Stimulated activated effector memory CD8-positive, alpha-beta T cell treated with anti-CD3 and anti-CD28 coated beads, Interleukin-12 subunit alpha, Interleukin-12 subunit beta, amount 100 ng/mL, for 72 hours (primary cell): ENCODE data around the gene PPP1R14D.
A peak's percentile ranks its signal among the peaks of the same experiment; 100 is the strongest.
"Not testable (repeated sequence)": the region's sequence is repeated elsewhere in the genome, so short reads cannot be mapped to it uniquely, and the experiment has no call there.

Experiments
- ATAC-seq: fragments of 150-1000 bp; cut with Tn5 transposase; 2 replicates; pipeline ENCODE4 v1.10.0; 2021
- DNase-seq, 2 donors: peaks; one replicate each; pipeline ENCODE4 v3.0.0; 2021 to 2022; ENCODE audit warnings: low spot score in 2 of 2
- H3K27ac Mint-ChIP-seq: one replicate; pipeline ENCODE4 v1.8.0; 2022; ENCODE audit warnings: mild to moderate bottlenecking, mixed read lengths
- H3K36me3 Mint-ChIP-seq: one replicate; pipeline ENCODE4 v1.8.0; 2022; ENCODE audit warnings: mild to moderate bottlenecking, mixed read lengths
- H3K4me1 Mint-ChIP-seq: one replicate; pipeline ENCODE4 v1.8.0; 2022; ENCODE audit warnings: mixed read lengths
- H3K4me3 Mint-ChIP-seq: one replicate; pipeline ENCODE4 v1.8.0; 2022; ENCODE audit warnings: mild to moderate bottlenecking, mixed read lengths
- H3K9me3 Mint-ChIP-seq: one replicate; pipeline ENCODE4 v1.8.0; 2022; ENCODE audit warnings: mixed read lengths

Gene PPP1R14D

DNA sequence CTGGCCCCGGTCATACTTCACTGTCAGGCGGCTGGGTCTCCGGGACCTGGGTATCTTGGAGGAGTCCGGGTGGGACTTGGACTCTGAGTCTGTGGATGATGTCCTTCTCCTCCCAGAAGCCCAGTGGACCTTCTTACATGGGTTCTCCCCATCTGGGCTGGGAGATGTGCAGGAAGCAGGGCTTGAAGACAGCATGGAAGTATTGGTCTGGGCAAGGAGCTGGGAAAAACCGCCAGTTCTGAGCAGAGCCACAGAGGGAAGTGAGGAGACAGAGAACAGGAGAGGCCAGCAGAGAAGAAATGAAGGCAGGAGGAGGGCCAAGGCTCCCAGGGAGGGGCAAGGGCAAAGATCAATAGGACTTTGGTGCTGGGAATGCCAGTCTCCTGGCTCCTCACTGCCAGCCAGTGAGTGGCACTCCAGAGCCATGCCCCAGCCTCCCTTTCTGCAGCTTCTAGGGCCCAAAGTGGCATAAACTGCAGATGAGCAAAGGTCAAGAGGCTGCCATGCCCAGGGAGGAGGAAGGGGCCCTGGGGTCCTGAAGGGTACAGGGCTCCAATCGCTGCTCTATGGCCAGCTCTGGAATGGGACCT is at the start of gene PPP1R14D:
Gene PPP1R14D (minus strand): TSS at position 262 of the 590 bp plus-strand sequence. CDS start 67 bp downstream, at position 195.
- Mint-ChIP-seq H3K27ac (no peak within 1 kb of the TSS), H3K4me1 (no peaks in the 10 kb centered on the region)
- peak; percentile 21 for ATAC-seq

GRCh38 chr15:40877694-40878093 is 49.2 kb upstream of the PPP1R14D start:
- Mint-ChIP-seq H3K27ac (no peak overlapping the region), H3K9me3 (no peaks in the 10 kb centered on the region), H3K36me3 (no peaks in the 10 kb centered on the region), H3K4me3 (no peak overlapping the region), H3K4me1 (peaks cover 20% of the 10 kb centered on the region)
- DNase-seq (no peak), ATAC-seq (no peak)

More for the DNA sequence above, at the start of gene PPP1R14D:
- H3K36me3 Mint-ChIP-seq = no peaks in the 10 kb centered on the region
- no peaks in the 10 kb centered on the region for H3K9me3 Mint-ChIP-seq
- no peak for DNase-seq
- no peak within 1 kb of the TSS for H3K4me3 Mint-ChIP-seq

DNA sequence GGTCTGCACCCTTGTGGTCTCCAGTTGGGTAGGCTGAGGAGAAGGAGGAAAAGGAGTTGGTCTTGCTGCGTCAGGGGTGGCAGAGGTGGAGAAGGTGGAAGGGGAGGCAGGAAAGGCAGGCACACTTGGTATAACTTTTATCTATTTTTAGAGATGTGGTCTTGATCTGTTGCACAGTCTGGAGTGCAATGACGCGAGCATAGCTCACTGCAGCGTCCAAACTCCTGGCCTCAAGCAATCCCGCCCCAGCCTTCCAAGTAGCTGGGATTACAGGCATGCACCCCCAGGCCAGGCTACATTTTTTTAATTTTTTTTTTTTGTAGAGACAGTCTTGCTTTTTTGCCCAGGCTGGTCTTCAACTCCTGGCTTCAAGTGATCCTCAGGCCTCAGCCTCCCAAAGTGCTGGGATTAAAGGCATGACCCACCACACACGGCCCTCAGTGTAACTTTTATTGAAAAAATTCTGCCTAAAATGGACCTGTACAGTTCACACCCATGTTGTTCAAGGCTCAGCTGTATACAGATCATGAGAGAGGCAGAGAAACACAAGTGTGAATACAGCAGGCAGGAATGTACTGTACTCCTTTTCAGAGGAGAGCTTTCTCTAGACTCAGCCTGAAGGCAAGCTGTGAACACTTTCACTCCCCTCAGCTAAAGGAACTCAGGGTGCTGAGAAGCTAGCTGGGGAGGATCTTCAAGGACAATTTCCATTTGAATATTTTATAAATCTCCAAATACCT is 47.7 kb upstream of the PPP1R14D start:
- no peak overlapping the region for H3K4me3 Mint-ChIP-seq
- no peaks in the 10 kb centered on the region for H3K9me3 Mint-ChIP-seq
- no peak for ATAC-seq
- H3K4me1 Mint-ChIP-seq = peaks cover 27% of the 10 kb centered on the region
- H3K27ac Mint-ChIP-seq = no peak overlapping the region
- H3K36me3 Mint-ChIP-seq = no peaks in the 10 kb centered on the region
- no peak for DNase-seq

- ATAC-seq = peak; percentile 84
- peak within 1 kb of the TSS; percentile 67 for H3K4me3 Mint-ChIP-seq
- DNase-seq = peak; percentile 34 to 70
- H3K4me1 Mint-ChIP-seq = peaks cover 27% of the 10 kb centered on the region
- H3K27ac Mint-ChIP-seq = no peak within 1 kb of the TSS
- H3K36me3 Mint-ChIP-seq = no peaks in the 10 kb centered on the region
- H3K9me3 Mint-ChIP-seq = no peaks in the 10 kb centered on the region
Measured at GRCh38 chr15:40873694-40874561, 45.4 kb upstream of the PPP1R14D start, which contains the start of gene RHOV. Gene RHOV, minus strand, starts transcription at chr15:40874234. Its CDS starts 95 bp downstream, at chr15:40874139.

DNA sequence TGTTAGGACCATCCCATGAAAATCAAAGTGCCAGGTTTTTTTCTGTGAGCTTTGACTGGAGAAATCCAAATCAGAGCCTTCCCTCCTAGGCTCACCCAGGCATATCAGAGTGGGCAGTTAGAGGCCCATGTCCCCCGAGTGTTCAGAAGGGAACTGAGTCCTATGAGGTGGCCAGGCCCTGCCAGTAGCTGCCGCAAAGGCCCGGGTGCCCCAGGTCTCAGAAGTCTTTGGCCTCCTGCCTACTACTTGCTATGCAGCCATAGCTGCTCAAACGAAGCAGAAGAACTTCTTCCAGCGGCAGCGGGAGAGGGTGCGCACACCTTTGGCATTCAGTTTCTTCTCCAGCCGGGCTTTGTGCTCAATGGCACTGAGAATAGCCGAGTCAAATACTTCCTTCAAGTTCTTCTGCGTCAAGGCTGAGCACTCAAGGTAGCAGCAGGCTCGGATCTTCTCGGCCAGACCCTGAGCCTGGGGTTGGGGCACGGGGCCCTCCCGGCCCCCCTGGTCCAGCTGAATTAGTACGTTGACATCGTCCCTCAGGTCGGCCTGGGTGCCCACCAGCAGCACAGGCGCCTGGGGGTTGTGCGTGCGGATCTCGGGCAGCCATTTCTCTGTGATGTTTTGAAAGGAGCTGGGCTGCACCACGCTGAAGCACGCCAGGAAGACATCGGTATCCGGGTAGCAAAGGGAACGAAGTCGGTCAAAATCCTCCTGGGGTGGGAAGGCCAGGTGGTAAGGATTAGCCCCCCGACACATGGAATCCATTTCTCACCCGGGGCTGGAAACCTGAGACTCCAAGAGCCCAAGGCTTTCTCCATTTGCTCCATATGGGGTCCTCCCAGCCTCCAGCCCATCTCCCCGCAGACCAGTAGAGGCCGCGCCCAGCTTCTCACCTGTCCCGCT is 44.5 kb upstream of the PPP1R14D start:
- no peaks in the 10 kb centered on the region for H3K36me3 Mint-ChIP-seq
- H3K4me3 Mint-ChIP-seq = peak overlapping the region; percentile 67
- no peak overlapping the region for H3K27ac Mint-ChIP-seq
- DNase-seq (no peak), ATAC-seq (no peak)
- no peaks in the 10 kb centered on the region for H3K9me3 Mint-ChIP-seq
- peaks cover 22% of the 10 kb centered on the region for H3K4me1 Mint-ChIP-seq

GRCh38 chr15:40871749-40872617 is 43.5 kb upstream of the PPP1R14D start:
- ATAC-seq = no peak
- no peak for DNase-seq
- Mint-ChIP-seq H3K27ac (peak overlapping the region; percentile 20), H3K9me3 (no peaks in the 10 kb centered on the region), H3K4me3 (no peak overlapping the region), H3K4me1 (peaks cover 22% of the 10 kb centered on the region), H3K36me3 (no peaks in the 10 kb centered on the region)

- H3K27ac Mint-ChIP-seq = no peak overlapping the region
- no peaks in the 10 kb centered on the region for H3K36me3 Mint-ChIP-seq
- DNase-seq (no peak), ATAC-seq (no peak)
- H3K4me1 Mint-ChIP-seq = peaks cover 22% of the 10 kb centered on the region
- H3K4me3 Mint-ChIP-seq = no peak overlapping the region
- no peaks in the 10 kb centered on the region for H3K9me3 Mint-ChIP-seq
Measured at GRCh38 chr15:40870716-40871115, 42.2 kb upstream of the PPP1R14D start.

- no peak overlapping the region for H3K4me3 Mint-ChIP-seq
- H3K9me3 Mint-ChIP-seq = no peaks in the 10 kb centered on the region
- no peak for DNase-seq
- no peak overlapping the region for H3K27ac Mint-ChIP-seq
- no peak for ATAC-seq
- no peaks in the 10 kb centered on the region for H3K36me3 Mint-ChIP-seq
- H3K4me1 Mint-ChIP-seq = peaks cover 22% of the 10 kb centered on the region
Measured at GRCh38 chr15:40869686-40870085, 41.2 kb upstream of the PPP1R14D start.

GRCh38 chr15:40867199-40867598 is 38.7 kb upstream of the PPP1R14D start:
- DNase-seq (no peak), ATAC-seq (no peak)
- H3K4me3 Mint-ChIP-seq = no peak overlapping the region
- H3K4me1 Mint-ChIP-seq = peaks cover 9% of the 10 kb centered on the region
- H3K27ac Mint-ChIP-seq = no peak overlapping the region
- H3K36me3 Mint-ChIP-seq = no peaks in the 10 kb centered on the region
- no peaks in the 10 kb centered on the region for H3K9me3 Mint-ChIP-seq

GRCh38 chr15:40863660-40864270 is 35.3 kb upstream of the PPP1R14D start:
- Mint-ChIP-seq H3K9me3 (no peaks in the 10 kb centered on the region), H3K4me1 (peaks cover 6% of the 10 kb centered on the region), H3K36me3 (no peaks in the 10 kb centered on the region), H3K4me3 (no peak overlapping the region), H3K27ac (no peak overlapping the region)
- DNase-seq (no peak), ATAC-seq (no peak)

DNA sequence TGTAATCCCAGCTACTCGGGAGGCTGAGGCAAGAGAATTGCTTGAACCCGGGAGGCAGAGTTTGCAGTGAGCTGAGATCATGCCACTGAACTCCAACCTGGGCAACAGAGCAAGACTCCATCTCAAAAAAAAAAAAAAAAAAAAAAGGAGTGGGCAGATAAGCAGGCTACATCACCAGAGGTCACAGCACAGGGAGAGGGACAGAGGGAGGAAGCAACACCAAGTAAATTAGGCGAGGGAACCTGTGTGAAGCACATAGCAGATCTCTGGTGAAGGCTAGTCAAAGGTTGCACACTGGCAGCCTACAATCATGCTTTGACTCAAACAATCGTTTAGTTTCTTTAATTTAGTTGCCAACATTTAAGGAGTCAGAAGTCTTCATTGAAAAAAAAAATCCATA is 32.6 kb upstream of the PPP1R14D start:
- H3K9me3 Mint-ChIP-seq, ATAC-seq, DNase-seq, H3K4me3 Mint-ChIP-seq, H3K27ac Mint-ChIP-seq, H3K36me3 Mint-ChIP-seq: not testable (repeated sequence)
- peaks cover 14% of the 10 kb centered on the region for H3K4me1 Mint-ChIP-seq

- no peaks in the 10 kb centered on the region for H3K9me3 Mint-ChIP-seq
- DNase-seq (peak; percentile 82 to 93), ATAC-seq (peak; percentile 88)
- peaks cover 14% of the 10 kb centered on the region for H3K4me1 Mint-ChIP-seq
- no peak overlapping the region for H3K4me3 Mint-ChIP-seq
- no peaks in the 10 kb centered on the region for H3K36me3 Mint-ChIP-seq
- H3K27ac Mint-ChIP-seq = peak overlapping the region; percentile 34
Measured at GRCh38 chr15:40859206-40859851, 30.8 kb upstream of the PPP1R14D start.

DNA sequence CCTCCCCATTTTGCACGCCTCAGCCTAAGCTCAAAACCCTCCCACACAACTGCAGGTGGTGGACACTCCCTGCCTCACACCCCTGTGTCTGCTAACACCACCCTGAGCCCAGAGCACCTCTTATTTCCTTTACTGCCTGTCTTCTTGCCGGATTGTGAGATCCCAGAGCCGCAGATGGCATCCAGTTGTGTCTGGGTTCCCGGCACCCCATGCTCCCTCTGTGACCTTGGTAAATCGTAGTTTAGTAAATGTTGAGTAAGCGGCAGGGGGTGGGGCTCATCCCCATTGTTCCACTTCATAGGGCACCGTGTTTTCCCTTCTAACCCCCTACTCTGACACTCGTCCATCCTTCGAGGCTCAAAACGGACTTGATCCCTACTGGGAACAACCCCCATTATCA is 30.2 kb upstream of the PPP1R14D start:
- Mint-ChIP-seq H3K4me1 (peaks cover 14% of the 10 kb centered on the region), H3K9me3 (no peaks in the 10 kb centered on the region), H3K27ac (peak overlapping the region; percentile 34), H3K36me3 (no peaks in the 10 kb centered on the region), H3K4me3 (no peak overlapping the region)
- DNase-seq (no peak), ATAC-seq (no peak)
